Body of pancreas (tissue), 4 donors: ENCODE measurements around the gene CRYZ.

Source experiments
- POLR2A ChIP-seq, 3 donors: fragments of 450-650 bp; IDR thresholded peaks; one replicate each; pipeline ENCODE4 v1.6.1; 2016; ENCODE audit warnings: antibody characterized with exemption in 3 of 3, mild to moderate bottlenecking in 2 of 3
- TF ChIP-seq, protein P1 (sequence below), 7 experiments: fragments of 450-650 bp in 4 of 7; fragments of 200-600 bp in 3 of 7; sonication (generic) in 3 of 7; IDR thresholded peaks; one replicate each; pipeline ENCODE4 v1.5.1; 2016 to 2019; ENCODE audit warnings: antibody characterized with exemption in 7 of 7

DNA sequence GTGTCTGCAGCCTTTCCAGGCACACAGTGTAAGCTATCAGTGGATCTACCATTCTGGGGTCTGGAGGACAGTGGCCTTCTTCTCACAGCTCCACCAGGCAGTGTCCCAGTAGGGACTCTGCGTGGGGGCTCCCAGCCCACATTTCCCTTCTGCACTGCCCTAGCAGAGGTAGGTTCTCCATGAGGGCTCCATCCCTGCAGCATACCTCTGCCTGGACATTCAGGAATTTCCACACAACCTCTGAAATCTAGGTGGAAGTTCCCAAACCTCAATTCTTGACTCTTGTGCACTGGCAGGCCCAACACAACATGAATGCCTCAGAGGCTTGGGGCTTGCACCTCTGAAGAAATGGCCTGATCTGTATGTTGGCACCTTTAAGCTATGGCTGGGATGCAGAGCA, 6.8 kb downstream of the CRYZ start:
- TF ChIP-seq, protein P1, sequence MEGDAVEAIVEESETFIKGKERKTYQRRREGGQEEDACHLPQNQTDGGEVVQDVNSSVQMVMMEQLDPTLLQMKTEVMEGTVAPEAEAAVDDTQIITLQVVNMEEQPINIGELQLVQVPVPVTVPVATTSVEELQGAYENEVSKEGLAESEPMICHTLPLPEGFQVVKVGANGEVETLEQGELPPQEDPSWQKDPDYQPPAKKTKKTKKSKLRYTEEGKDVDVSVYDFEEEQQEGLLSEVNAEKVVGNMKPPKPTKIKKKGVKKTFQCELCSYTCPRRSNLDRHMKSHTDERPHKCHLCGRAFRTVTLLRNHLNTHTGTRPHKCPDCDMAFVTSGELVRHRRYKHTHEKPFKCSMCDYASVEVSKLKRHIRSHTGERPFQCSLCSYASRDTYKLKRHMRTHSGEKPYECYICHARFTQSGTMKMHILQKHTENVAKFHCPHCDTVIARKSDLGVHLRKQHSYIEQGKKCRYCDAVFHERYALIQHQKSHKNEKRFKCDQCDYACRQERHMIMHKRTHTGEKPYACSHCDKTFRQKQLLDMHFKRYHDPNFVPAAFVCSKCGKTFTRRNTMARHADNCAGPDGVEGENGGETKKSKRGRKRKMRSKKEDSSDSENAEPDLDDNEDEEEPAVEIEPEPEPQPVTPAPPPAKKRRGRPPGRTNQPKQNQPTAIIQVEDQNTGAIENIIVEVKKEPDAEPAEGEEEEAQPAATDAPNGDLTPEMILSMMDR (IDR thresholded peaks at IDR 0.05) = no peak
- no peak for TF ChIP-seq POLR2A (IDR thresholded peaks at IDR 0.05)
